Prostate gland (tissue), 2 donors: ENCODE results near the gene IP6K1.

Source experiments
- CTCF ChIP-seq, 4 experiments: fragments of 200-600 bp in 2 of 4; fragments of 450-650 bp in 2 of 4; sonication (generic) in 2 of 4; IDR thresholded peaks; 1 replicate in 3 of 4; 2 replicates in 1 of 4; pipeline ENCODE4 v1.5.1; 2016 to 2019; ENCODE audit warnings: antibody characterized with exemption in 4 of 4, mild to moderate bottlenecking in 2 of 4, moderate library complexity in 2 of 4
- POLR2A ChIP-seq: fragments of 450-650 bp; IDR thresholded peaks from one replicate; pipeline ENCODE4 v1.6.1; 2016; ENCODE audit warnings: antibody characterized with exemption, mild to moderate bottlenecking
- POLR2AphosphoS5 ChIP-seq: sonication (generic); formaldehyde crosslinking; IDR thresholded peaks from one replicate; pipeline ENCODE4 v1.6.1; 2017; ENCODE audit warnings: antibody characterized with exemption

GRCh38 chr3:49700453-49701128, 85.8 kb downstream of the IP6K1 start:
- no peak for TF ChIP-seq CTCF (IDR thresholded peaks at IDR 0.05)
- TF ChIP-seq POLR2A: no peak
- no peak for TF ChIP-seq POLR2AphosphoS5
